HG03460 (cell line): ENCODE results near the gene PLEKHG4.

Experiments used
- ATAC-seq: cut with Tn5 transposase; IDR thresholded peaks from one replicate; pipeline ENCODE4 v1.9.1; 2021; ENCODE audit not compliant: unreplicated experiment

PLEKHG4 gene

DNA sequence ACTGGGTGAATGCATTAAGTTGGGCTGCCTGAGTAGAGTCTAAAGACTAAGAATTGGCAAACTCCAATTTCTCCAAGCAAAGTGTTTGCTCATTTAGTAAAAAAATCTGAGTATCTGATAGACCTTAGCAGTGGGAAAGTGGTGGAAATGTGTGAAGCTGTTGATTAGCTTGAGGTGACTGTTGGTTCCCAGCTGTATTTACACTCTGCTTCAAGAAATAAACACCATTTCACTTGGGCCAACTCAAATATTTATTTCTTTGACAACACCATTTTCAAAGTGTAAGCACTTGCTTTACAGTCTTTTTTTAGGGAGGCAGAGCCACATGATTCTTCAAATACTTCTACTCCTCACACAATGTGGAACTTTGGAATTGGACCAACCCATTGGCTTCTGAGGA, 38.5 kb downstream of the PLEKHG4 start:
- no peak for ATAC-seq

GRCh38 chr16:67326115-67326471, 46.8 kb downstream of the PLEKHG4 start:
- ATAC-seq = no peak

- no peak for ATAC-seq
Measured at GRCh38 chr16:67326472-67327309, 47.4 kb downstream of the PLEKHG4 start, which contains the start of the genes KCTD19 and LRRC36. Gene KCTD19, minus strand, starts transcription at chr16:67326741. Its CDS starts 34 bp downstream, at chr16:67326707. Gene LRRC36, plus strand, starts transcription at chr16:67326815. Its CDS starts 48 bp downstream, at chr16:67326863.

- no peak for ATAC-seq
Measured at GRCh38 chr16:67327743-67328142, 48.4 kb downstream of the PLEKHG4 start.

GRCh38 chr16:67329901-67330300, 50.6 kb downstream of the PLEKHG4 start:
- no peak for ATAC-seq

GRCh38 chr16:67333315-67333714, 54.0 kb downstream of the PLEKHG4 start:
- ATAC-seq = no peak

DNA sequence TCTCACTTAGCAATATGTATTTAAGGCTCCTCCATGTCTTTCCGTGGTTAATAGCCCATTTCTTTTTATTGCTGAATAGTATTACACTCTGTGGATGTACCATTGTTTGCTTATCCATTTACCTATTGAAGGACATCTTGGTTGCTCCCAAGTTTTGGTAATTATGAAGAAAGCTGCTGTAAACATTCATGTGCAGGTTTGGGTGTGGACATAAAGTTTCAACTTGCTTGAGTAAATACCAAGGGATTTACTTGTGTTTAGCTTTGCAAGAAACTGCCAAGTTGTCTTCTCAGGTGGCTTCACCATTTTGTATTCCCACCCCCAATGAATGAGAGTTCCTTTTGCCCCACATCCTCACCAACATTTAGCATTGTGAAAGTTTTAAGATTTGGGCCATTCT, 56.8 kb downstream of the PLEKHG4 start:
- no peak for ATAC-seq

- ATAC-seq = no peak
Measured at GRCh38 chr16:67336648-67337047, 57.3 kb downstream of the PLEKHG4 start.
